ENCODE results near the gene BPIFB2. TPM values are rescaled to one million over a fixed set of nuclear protein-coding genes. Genes with fewer than 3 reads are reported as not detected.

BPIFB2 gene
- polyA plus RNA-seq, 1 donor (not counting 4 experiments of a cell fraction or from before 2014, with no cell fraction given), result not detected

DNA sequence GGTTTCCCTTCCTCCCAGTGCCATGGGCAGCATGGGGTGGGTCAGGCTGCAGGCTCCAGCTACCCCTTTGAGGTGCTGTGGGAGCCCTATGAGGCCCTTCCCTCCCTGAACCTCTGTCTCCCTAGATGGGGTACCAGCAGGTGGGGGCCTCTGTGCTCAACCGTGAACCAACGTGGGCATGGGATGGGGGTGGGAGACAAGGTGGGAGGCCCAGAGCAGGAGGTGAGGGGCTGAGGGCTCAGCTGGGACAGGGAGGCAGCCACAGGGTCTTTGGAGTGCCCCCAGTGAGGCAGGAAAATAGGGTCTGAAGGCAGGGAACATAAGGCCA is 36.6 kb upstream of the BPIFB2 start:
- Histone ChIP-seq H3K9ac (ENCODE audit: control insufficient read depth, extremely low read depth, insufficient read depth, low read length) (no peak overlapping the region), H3K9me3 (ENCODE audit: control insufficient read depth, low read depth, low read length) (no peaks in the 10 kb centered on the region), H3K4me2 (ENCODE audit: control insufficient read depth, extremely low read depth, insufficient read depth, low read depth, low read length) (no peak overlapping the region), H3K4me3 (ENCODE audit: control insufficient read depth in 2 of 3, extremely low read depth in 1 of 3, insufficient read depth in 2 of 3, low read depth in 1 of 3, low read length in 3 of 3) (no peak overlapping the region), H3K36me3 (ENCODE audit: control insufficient read depth in 2 of 2, extremely low read depth in 1 of 2, insufficient read depth in 2 of 2, low read length in 2 of 2) (no peaks in the 10 kb centered on the region), H3K27ac (ENCODE audit: control insufficient read depth, insufficient read depth, low read length) (no peak overlapping the region), H3K79me2 (ENCODE audit: control insufficient read depth, insufficient read depth, low read length) (no peaks in the 10 kb centered on the region), H4K20me1 (ENCODE audit: control insufficient read depth, extremely low read depth, insufficient read depth, low read length) (no peaks in the 10 kb centered on the region), H3K4me1 (ENCODE audit: control insufficient read depth, extremely low read depth, insufficient read depth, low read length) (no peaks in the 10 kb centered on the region), H3K9me1 (ENCODE audit: control insufficient read depth, extremely low read depth, insufficient read depth, low read length) (no peaks in the 10 kb centered on the region), H3K27me3 (ENCODE audit: control insufficient read depth, extremely low read depth, insufficient read depth, low read length) (no peaks in the 10 kb centered on the region), H2AFZ (ENCODE audit: control insufficient read depth, low read length) (no peak overlapping the region)
- TF ChIP-seq EZH2 (IDR thresholded peaks at IDR 0.05; ENCODE audit: low read length), result no peak
- TF ChIP-seq, protein P1, sequence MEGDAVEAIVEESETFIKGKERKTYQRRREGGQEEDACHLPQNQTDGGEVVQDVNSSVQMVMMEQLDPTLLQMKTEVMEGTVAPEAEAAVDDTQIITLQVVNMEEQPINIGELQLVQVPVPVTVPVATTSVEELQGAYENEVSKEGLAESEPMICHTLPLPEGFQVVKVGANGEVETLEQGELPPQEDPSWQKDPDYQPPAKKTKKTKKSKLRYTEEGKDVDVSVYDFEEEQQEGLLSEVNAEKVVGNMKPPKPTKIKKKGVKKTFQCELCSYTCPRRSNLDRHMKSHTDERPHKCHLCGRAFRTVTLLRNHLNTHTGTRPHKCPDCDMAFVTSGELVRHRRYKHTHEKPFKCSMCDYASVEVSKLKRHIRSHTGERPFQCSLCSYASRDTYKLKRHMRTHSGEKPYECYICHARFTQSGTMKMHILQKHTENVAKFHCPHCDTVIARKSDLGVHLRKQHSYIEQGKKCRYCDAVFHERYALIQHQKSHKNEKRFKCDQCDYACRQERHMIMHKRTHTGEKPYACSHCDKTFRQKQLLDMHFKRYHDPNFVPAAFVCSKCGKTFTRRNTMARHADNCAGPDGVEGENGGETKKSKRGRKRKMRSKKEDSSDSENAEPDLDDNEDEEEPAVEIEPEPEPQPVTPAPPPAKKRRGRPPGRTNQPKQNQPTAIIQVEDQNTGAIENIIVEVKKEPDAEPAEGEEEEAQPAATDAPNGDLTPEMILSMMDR (optimal IDR thresholded peaks at IDR 0.05 in 1 of 3, IDR thresholded peaks at IDR 0.05 in 1 of 3, conservative IDR thresholded peaks at IDR 0.05 in 1 of 3; ENCODE audit: extremely low read depth in 1 of 3, insufficient read depth in 2 of 3, low read length in 3 of 3), result no peak
- FAIRE-seq (no peak), DNase-seq (ENCODE audit: low read depth, low spot score) (no peak)
- dilution Hi-C loops (cut with MboI; ENCODE audit: extremely low pct_ligation_motif_present, low sequenced_read_pairs), result no loop called here

DNA sequence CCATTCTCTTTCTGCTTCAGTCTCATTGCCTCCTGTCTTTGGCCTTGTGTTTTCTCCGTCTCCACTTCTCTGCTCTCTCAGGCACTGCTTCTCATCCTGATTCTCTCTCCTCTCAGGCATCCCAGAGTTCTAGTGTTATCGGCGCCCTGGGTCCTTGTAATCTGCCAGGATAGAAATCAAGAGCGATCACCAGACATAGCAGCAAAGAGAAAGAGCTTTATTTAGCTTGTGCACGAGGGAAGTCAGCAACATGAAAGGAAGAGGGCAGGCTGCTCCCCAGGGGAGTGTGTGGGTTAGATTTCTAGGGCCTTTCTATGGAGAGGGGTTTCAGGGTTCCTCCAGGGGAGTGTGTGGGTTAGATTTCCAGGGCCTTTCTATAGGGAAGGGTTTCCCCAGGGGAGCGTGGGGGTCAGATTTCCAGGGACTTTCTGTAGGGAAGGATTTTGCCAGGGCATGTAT is 35.8 kb upstream of the BPIFB2 start:
- no peaks in the 10 kb centered on the region for H3K79me2 ChIP-seq (ENCODE audit: control insufficient read depth, insufficient read depth, low read length)
- no peaks in the 10 kb centered on the region for H3K9me1 ChIP-seq (ENCODE audit: control insufficient read depth, extremely low read depth, insufficient read depth, low read length)
- H3K36me3 ChIP-seq (ENCODE audit: control insufficient read depth in 2 of 2, extremely low read depth in 1 of 2, insufficient read depth in 2 of 2, low read length in 2 of 2), result no peaks in the 10 kb centered on the region
- dilution Hi-C loops (cut with MboI; ENCODE audit: extremely low pct_ligation_motif_present, low sequenced_read_pairs), result no loop called here
- no peak overlapping the region for H3K9ac ChIP-seq (ENCODE audit: control insufficient read depth, extremely low read depth, insufficient read depth, low read length)
- H3K4me1 ChIP-seq (ENCODE audit: control insufficient read depth, extremely low read depth, insufficient read depth, low read length), result no peaks in the 10 kb centered on the region
- H3K9me3 ChIP-seq (ENCODE audit: control insufficient read depth, low read depth, low read length), result no peaks in the 10 kb centered on the region
- H3K27ac ChIP-seq (ENCODE audit: control insufficient read depth, insufficient read depth, low read length), result no peak overlapping the region
- TF ChIP-seq EZH2 (IDR thresholded peaks at IDR 0.05; ENCODE audit: low read length), result no peak
- TF ChIP-seq, protein P1 (optimal IDR thresholded peaks at IDR 0.05 in 1 of 3, IDR thresholded peaks at IDR 0.05 in 1 of 3, conservative IDR thresholded peaks at IDR 0.05 in 1 of 3; ENCODE audit: extremely low read depth in 1 of 3, insufficient read depth in 2 of 3, low read length in 3 of 3), result no peak
- no peak for DNase-seq (ENCODE audit: low read depth, low spot score)
- H3K27me3 ChIP-seq (ENCODE audit: control insufficient read depth, extremely low read depth, insufficient read depth, low read length), result no peaks in the 10 kb centered on the region
- no peaks in the 10 kb centered on the region for H4K20me1 ChIP-seq (ENCODE audit: control insufficient read depth, extremely low read depth, insufficient read depth, low read length)
- H3K4me3 ChIP-seq (ENCODE audit: control insufficient read depth in 2 of 3, extremely low read depth in 1 of 3, insufficient read depth in 2 of 3, low read depth in 1 of 3, low read length in 3 of 3), result no peak overlapping the region
- no peak overlapping the region for H3K4me2 ChIP-seq (ENCODE audit: control insufficient read depth, extremely low read depth, insufficient read depth, low read depth, low read length)
- H2AFZ ChIP-seq (ENCODE audit: control insufficient read depth, low read length), result peak overlapping the region; percentile 38
- FAIRE-seq, result no peak

Data from keratinocyte (primary cell).